GM18873 (cell line): ENCODE data around the gene ZNFX1.
"Not testable (repeated sequence)": the region's sequence is repeated elsewhere in the genome, so short reads cannot be mapped to it uniquely, and the experiment has no call there.

Source experiments
- ATAC-seq: cut with Tn5 transposase; IDR thresholded peaks from one replicate; pipeline ENCODE4 v1.9.1; 2021; ENCODE audit warnings: mild to moderate bottlenecking, moderate library complexity, moderate number of reproducible peaks; ENCODE audit not compliant: unreplicated experiment, low FRiP score

Gene ZNFX1

DNA sequence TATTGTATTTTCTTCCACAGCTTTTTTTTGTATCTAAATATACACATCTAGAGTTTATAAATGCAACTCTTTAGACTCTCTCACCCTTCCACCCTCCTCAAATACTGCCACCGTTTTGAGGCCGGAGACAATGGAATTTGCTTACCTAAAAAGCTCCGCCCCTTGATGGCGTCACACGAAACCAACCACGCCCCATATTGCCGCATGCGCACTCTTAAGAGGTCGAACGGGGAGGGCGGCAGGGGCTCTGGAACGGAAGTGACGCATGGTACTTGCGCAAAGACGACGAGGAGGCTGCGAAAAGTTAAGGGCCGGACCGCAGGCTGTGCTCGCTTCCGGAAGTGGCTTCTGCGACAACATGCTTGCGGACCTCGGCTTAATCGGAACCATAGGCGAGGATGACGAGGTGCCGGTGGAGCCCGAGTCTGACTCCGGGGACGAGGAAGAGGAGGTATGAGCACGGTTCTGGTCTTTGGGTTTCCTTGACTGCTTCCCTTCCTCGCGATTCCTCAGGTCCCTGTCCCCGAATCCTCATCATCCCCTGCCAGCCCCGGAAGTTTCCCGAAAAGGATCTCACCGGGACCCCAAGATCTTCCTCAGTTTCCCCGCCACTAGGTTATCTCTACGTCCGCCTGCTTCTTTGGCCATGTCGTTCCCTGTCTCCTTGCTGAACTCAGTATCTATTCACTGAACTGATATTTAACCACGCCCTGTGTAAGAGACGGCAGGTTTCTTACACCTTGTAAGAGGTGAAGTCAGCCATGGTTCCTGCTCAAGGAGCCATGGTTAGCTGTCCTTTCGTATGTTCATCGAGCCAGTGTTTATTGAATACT, 58.5 kb downstream of the ZNFX1 start, which contains the start of gene DDX27:
Gene DDX27, plus strand, starts transcription at position 326 of the 833 bp plus-strand sequence. Its CDS starts 33 bp downstream, at position 359.
- peak; percentile 81 for ATAC-seq

DNA sequence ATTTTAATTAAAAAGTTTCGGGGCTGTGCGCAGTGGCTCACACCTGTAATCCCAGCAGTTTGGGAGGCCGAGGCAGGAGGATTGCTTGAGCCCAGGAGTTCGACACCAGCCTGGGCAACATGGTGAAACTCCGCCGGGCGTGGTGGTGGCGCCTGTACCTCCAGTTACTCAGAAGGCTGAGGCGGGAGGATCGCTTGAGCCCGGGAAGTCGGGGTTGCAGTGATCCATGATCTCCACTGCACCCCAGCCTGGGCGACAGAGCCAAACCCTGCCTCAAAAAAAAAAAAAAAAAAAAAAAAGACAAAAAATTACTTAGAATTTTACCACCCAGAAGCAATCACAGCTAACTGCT, 59.1 kb downstream of the ZNFX1 start:
- ATAC-seq: not testable (repeated sequence)

DNA sequence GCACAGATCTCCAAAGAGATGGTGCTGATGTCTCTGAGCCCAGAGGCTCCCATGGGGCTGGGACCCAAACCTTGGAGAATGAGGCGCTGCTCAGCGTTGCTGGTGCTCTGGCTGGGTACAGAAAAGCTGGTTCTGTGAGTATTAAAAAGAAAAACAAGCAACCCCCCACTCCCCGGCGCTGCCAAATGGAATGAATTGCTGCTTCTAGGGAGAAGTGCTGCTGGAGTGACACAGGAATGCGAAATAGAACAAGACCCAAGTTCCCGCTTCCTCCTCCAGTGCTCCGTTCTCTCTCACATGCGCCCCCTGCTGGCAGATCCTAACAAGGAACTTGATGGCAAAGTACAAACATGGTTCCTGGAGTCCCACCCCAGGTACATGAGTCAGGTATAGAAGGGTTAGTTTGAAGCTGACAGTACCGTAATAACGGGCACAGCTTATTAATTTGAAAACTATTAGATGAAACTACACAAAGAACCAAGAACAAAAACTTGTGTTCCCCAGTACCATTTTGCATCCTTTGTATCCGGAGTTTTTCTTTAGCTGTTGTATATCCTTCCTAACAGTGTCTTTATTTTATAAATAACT, 60.8 kb downstream of the ZNFX1 start:
- ATAC-seq: no peak

DNA sequence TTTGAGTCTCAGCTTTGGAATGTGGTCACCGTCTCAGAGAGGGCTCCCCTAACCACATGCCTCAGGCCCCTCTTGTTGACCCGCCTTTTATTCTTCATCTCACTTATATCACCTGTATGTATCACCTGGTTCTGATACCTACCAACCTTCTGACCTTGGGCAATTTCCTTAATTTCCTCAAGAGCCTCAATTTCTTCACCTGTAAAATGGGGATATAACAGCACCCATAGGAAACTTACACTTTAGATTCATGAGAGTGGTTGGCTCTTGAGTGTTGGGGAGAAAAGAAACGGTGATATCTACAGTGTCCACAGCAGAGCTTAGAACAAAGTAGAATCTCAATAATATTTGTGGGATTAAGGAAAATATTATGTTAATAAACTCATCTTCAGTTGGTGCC, 62.6 kb downstream of the ZNFX1 start:
- no peak for ATAC-seq

DNA sequence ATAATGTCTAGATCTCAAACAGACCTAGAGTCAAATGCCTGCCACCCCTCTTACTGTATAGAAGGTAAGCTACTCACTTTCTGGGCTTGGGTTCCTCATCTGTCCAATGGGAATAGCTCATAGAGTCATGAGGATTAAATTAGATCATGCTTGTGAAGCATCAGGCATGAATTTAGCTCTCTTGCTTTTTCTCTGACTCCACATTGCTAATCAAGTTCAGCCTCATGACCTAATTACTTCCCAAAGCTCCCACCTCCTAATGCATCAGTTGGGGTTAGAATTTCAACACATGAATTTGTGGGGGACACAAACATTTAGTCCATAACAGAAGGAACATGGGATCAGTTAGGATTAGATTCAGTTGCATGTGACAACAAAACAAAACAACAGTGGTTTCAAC, 63.3 kb downstream of the ZNFX1 start:
- no peak for ATAC-seq

DNA sequence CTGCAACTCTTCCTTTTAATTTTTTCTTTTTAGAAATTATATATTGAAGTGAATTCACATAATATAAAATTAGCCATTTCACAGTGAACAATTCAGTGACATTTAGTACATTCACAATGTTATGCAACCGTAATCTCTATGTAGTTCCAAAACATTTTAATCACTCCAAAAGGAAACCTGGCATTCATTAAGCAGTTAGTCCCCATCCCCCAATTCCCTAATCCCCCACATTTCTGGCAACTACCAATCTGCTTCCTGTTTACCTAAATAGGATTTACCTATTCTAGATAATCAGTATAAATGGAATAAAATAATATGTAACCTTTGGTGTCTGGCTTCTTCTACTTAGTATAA, 67.1 kb downstream of the ZNFX1 start:
- no peak for ATAC-seq

DNA sequence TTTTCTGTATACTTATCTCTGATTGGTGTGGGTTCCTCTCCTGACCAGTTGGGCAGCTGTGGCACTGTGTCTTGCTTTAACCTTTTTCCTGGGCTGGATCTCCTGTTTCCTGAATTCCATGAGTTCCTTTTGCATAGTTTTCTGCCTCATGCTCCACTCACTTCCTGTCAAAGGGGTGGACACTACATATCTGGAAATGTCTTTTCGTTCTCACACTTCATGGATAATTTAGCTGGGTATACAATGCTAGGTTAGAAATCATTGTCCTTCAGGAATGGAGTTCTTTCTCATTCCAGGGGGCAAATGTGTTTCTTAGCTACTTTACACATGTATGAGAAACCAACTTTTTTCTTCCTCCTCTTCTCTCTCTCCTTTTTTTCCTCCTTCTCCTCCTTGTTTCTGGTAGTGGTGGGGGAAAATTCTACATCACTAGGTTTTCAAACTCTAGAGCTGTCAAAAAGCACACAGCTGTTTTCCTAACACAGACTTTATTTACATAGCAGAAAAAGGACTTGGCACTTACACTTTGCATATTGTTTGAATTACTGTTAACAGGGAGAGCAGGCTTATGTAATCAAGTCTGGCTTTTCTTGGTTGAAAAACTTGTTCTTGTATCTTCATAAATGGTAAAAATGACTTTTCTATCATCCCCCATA, 67.6 kb downstream of the ZNFX1 start:
- ATAC-seq: no peak

DNA sequence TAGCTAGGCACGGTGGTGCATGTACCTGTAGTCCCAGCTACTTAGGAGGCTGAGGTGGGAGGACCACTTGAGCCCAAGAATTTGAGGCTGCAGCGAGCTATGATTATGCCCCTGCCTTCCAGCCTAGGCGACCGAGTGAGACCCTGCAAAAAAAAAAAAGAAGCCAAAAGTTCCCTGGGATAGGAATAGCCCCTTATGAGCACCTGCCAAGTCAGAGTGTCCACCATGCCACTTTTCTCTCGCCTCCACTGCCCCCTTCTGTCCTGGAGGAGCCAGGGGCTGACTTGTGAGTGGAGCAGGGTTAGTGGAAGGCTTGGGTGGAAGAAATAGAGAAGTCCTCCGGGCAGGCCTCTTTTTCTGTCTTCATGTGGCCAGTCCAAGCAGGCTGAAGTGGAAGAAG, 70.8 kb downstream of the ZNFX1 start:
- ATAC-seq: no peak

DNA sequence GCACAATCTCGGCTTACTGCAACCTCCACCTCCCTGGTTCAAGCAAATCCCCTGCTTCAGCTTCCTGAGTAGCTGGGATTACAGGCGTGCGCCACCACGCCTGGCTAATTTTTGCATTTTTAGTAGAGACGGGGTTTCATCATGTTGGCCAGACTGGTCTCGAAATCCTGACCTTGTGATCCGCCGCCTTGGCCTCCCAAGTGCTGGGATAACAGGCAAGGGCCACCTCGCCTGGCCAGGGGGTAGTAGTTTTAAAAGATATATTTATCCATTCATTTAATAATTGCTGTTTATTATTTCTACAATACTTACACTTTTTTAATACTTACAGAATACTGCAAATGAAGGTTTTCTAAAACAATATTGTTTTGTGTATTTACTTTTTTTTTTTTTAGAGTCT, 74.1 kb downstream of the ZNFX1 start:
- no peak for ATAC-seq

DNA sequence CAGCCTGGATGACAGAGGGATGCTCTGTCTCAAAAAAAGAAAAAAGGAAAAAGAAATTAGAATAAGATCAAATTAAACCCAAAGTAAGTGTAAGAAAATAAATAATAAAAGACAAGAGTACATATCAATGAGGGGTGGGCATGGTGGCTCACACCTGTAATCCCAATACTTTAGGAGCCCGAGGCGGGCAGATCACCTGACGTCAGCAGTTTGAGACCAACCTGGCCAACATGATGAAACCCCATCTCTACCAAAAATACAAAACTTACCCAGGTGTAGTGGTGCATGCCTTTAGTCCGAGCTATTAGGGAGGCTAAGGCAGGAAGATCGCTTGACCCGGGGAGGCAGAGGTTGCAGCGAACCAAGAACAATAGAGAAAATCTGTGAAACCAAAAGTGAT, 74.8 kb downstream of the ZNFX1 start:
- ATAC-seq: no peak

DNA sequence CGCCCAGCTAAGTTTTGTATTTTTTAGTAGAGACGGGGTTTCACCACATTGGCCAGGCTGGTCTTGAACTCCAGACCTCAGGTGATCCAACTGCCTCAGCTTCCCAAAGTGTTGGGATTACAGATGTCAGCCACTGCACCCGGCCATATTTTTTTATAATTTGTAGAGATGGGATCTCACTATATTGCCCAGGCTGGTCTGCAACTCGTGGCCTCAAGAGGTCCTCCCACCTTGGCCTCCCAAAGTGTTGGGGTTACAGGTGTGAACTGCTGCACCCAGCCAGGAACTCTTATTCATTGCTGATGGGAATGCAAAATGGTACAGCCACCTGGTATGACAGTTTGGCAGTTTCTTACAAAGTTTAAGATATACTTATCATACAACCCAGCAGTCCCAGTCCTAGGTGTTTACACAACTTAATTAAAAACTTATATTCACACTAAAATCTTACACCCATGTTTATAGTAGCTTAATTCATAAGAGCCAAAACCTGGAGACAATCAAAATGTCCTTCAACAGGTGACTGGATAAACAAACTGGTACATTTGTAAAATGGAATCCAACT, 78.0 kb downstream of the ZNFX1 start:
- ATAC-seq: no peak

DNA sequence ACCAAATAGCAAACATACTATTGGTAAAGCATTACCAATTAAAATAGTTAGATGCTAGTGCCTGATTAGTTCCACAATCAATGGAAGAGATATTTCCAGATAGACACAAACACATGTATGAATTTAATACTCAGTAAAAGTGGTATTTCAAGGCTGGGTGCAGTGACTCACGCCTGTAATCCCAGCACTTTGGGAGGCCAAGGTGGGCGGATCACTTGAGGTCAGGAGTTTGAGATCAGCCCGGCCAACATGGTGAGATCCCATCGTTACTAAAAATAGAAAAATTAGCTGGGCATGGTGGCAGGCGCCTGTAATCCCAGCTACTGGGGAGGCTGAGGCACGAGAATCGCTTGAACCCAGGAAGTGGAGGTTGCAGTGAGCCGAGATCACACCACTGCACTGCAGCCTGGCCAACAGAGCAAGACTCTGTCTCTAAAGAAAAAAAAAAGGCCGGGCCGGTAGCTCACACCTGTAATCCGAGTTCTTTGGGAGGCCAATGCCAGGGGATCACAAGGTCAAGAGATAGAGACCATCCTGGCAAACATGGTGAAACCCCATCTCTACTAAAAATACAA, 84.8 kb downstream of the ZNFX1 start:
- not testable (repeated sequence) for ATAC-seq
